GM20000 (cell line): ENCODE measurements around the gene SDR39U1.

Experiments
- DNase-seq: peaks from one replicate; pipeline ENCODE4 v3.0.0; 2012; ENCODE audit warnings: low spot score
- TF ChIP-seq, protein P1 (sequence below): IDR thresholded peaks from 2 replicates; pipeline ENCODE4 v1.5.1; 2012; ENCODE audit warnings: mild to moderate bottlenecking, control low read depth; ENCODE audit errors: extremely low read depth, missing control alignments

The SDR39U1 gene

GRCh38 chr14:24429395-24430142, 13.0 kb downstream of the SDR39U1 start, which contains the start of the genes CBLN3 and KHNYN:
CBLN3 (minus strand) TSS chr14:24429668; CDS start chr14:24429054, 614 bp downstream.
KHNYN (plus strand) TSS chr14:24429954; CDS start chr14:24430731, 777 bp downstream.
- DNase-seq = peak; percentile 98
- TF ChIP-seq, protein P1, sequence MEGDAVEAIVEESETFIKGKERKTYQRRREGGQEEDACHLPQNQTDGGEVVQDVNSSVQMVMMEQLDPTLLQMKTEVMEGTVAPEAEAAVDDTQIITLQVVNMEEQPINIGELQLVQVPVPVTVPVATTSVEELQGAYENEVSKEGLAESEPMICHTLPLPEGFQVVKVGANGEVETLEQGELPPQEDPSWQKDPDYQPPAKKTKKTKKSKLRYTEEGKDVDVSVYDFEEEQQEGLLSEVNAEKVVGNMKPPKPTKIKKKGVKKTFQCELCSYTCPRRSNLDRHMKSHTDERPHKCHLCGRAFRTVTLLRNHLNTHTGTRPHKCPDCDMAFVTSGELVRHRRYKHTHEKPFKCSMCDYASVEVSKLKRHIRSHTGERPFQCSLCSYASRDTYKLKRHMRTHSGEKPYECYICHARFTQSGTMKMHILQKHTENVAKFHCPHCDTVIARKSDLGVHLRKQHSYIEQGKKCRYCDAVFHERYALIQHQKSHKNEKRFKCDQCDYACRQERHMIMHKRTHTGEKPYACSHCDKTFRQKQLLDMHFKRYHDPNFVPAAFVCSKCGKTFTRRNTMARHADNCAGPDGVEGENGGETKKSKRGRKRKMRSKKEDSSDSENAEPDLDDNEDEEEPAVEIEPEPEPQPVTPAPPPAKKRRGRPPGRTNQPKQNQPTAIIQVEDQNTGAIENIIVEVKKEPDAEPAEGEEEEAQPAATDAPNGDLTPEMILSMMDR = no peak

GRCh38 chr14:24428628-24429394, 13.8 kb downstream of the SDR39U1 start:
- TF ChIP-seq, protein P1 = no peak
- DNase-seq = no peak

GRCh38 chr14:24427537-24428508, 14.8 kb downstream of the SDR39U1 start:
- DNase-seq = no peak
- TF ChIP-seq, protein P1 = no peak

GRCh38 chr14:24426912-24427536, 15.6 kb downstream of the SDR39U1 start:
- TF ChIP-seq, protein P1 = no peak
- no peak for DNase-seq

DNA sequence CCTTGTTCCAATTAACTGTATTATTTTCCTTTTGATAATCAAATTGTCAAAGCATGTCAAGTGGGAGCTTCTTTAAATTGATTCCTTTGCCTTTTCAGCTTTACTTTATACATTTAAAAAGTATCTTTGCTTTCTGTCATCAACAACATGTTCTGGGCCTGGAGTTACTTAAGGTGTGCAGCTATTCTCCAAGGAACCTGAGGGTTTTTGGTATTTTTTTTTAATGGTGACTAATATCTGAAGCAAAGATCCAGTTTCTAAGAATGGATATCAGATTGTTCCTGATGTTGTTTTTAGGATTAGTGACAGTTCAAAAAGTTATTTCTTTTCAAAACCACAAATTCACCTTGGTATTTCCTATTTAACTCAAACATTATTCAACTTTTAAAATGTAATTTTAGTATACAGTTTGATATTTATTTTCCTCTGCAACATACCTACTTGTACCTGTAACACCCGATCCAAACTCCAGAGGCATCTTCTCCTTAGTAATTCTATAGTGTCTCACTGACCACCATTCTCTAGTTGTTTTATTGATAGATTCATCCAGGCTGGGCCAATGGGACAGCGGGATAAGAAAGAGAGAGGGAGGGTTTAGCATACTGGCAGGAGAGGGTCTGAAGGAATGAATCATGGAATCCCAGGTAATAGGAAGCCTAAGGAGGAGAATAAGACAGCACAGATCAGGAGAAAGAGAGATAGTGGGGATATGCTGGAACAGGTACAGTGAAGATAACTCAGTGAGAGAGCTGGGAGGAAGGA, 16.2 kb downstream of the SDR39U1 start:
- no peak for DNase-seq

More for the DNA sequence above, 16.2 kb downstream of the SDR39U1 start:
- TF ChIP-seq, protein P1 = no peak
